ENCODE measurements around the gene IRF3.

Gene IRF3

GRCh38 chr19:49646586-49646985 lies 19.1 kb downstream of the IRF3 start:
- no peaks in the 10 kb centered on the region for H3K4me1 ChIP-seq (ENCODE audit: insufficient read depth, poor library complexity, severe bottlenecking)
- H3K4me3 ChIP-seq (ENCODE audit: severe bottlenecking) = no peak overlapping the region
- TF ChIP-seq CTCF (IDR thresholded peaks at IDR 0.05; ENCODE audit: poor library complexity, severe bottlenecking) = no peak
- no peaks in the 10 kb centered on the region for H3K27me3 ChIP-seq (ENCODE audit: insufficient read depth, poor library complexity, severe bottlenecking)
- H3K9me3 ChIP-seq (ENCODE audit: severe bottlenecking) = no peaks in the 10 kb centered on the region
- H3K36me3 ChIP-seq (ENCODE audit: low read depth) = peaks cover 51% of the 10 kb centered on the region
- ATAC-seq (ENCODE audit: low read depth) (no peak), DNase-seq (ENCODE audit: low spot score) (no peak)
- H3K27ac ChIP-seq (ENCODE audit: poor library complexity, severe bottlenecking) = no peak overlapping the region

- no peak for DNase-seq (ENCODE audit: low spot score)
- Histone ChIP-seq H3K27me3 (ENCODE audit: insufficient read depth, poor library complexity, severe bottlenecking) (no peaks in the 10 kb centered on the region), H3K4me1 (ENCODE audit: insufficient read depth, poor library complexity, severe bottlenecking) (no peaks in the 10 kb centered on the region), H3K27ac (ENCODE audit: poor library complexity, severe bottlenecking) (no peak overlapping the region), H3K36me3 (ENCODE audit: low read depth) (peaks cover 51% of the 10 kb centered on the region), H3K4me3 (ENCODE audit: severe bottlenecking) (no peak overlapping the region), H3K9me3 (ENCODE audit: severe bottlenecking) (no peaks in the 10 kb centered on the region)
- TF ChIP-seq CTCF (IDR thresholded peaks at IDR 0.05; ENCODE audit: poor library complexity, severe bottlenecking) = no peak
- ATAC-seq (ENCODE audit: low read depth) = no peak
These were observed 19.7 kb downstream of the IRF3 start for GRCh38 chr19:49645995-49646394.

- ATAC-seq (ENCODE audit: low read depth) (no peak), DNase-seq (ENCODE audit: low spot score) (peak; percentile 49)
- Histone ChIP-seq H3K36me3 (ENCODE audit: low read depth) (peaks cover 51% of the 10 kb centered on the region), H3K9me3 (ENCODE audit: severe bottlenecking) (no peaks in the 10 kb centered on the region), H3K27ac (ENCODE audit: poor library complexity, severe bottlenecking) (no peak overlapping the region), H3K4me1 (ENCODE audit: insufficient read depth, poor library complexity, severe bottlenecking) (no peaks in the 10 kb centered on the region), H3K4me3 (ENCODE audit: severe bottlenecking) (no peak overlapping the region), H3K27me3 (ENCODE audit: insufficient read depth, poor library complexity, severe bottlenecking) (no peaks in the 10 kb centered on the region)
- no peak for TF ChIP-seq CTCF (IDR thresholded peaks at IDR 0.05; ENCODE audit: poor library complexity, severe bottlenecking)
These were observed 20.1 kb downstream of the IRF3 start for GRCh38 chr19:49645592-49645991.

GRCh38 chr19:49643466-49643865 lies 22.2 kb downstream of the IRF3 start:
- Histone ChIP-seq H3K27ac (ENCODE audit: poor library complexity, severe bottlenecking) (no peak overlapping the region), H3K9me3 (ENCODE audit: severe bottlenecking) (no peaks in the 10 kb centered on the region), H3K4me3 (ENCODE audit: severe bottlenecking) (no peak overlapping the region), H3K27me3 (ENCODE audit: insufficient read depth, poor library complexity, severe bottlenecking) (no peaks in the 10 kb centered on the region), H3K4me1 (ENCODE audit: insufficient read depth, poor library complexity, severe bottlenecking) (no peaks in the 10 kb centered on the region), H3K36me3 (ENCODE audit: low read depth) (peaks cover 38% of the 10 kb centered on the region)
- no peak for DNase-seq (ENCODE audit: low spot score)
- no peak for ATAC-seq (ENCODE audit: low read depth)
- TF ChIP-seq CTCF (IDR thresholded peaks at IDR 0.05; ENCODE audit: poor library complexity, severe bottlenecking) = no peak

DNA sequence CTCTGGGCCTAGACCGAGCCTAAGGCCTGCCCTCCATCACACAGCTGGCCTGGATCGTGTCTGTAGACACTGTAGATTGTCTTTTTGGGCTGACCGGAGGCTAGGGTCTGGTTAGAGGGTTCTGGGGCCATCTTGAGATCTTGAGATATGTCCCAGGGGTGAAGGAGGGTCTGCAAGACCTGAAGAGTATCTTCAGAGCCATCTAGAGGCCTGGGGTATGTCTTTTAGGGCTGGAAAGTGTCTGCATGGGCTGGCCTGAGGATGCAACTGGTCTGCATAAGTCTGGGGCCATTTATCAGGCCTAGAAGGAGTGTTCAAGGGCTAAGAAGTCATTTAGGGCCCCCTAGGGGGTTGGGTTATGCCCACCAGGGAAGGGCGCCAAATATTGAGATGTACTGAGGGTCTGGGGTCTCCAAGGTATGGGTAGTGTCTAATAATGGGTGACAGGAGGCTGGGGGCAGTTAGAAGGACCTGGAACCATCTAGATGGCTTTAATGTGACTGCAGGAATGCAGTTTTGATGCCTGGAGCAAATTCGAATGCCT lies 23.1 kb downstream of the IRF3 start:
- Histone ChIP-seq H3K36me3 (ENCODE audit: low read depth) (peaks cover 29% of the 10 kb centered on the region), H3K4me3 (ENCODE audit: severe bottlenecking) (peak overlapping the region; percentile 76), H3K27me3 (ENCODE audit: insufficient read depth, poor library complexity, severe bottlenecking) (no peaks in the 10 kb centered on the region), H3K4me1 (ENCODE audit: insufficient read depth, poor library complexity, severe bottlenecking) (no peaks in the 10 kb centered on the region), H3K9me3 (ENCODE audit: severe bottlenecking) (no peaks in the 10 kb centered on the region), H3K27ac (ENCODE audit: poor library complexity, severe bottlenecking) (peak overlapping the region; percentile 99)
- no peak for TF ChIP-seq CTCF (IDR thresholded peaks at IDR 0.05; ENCODE audit: poor library complexity, severe bottlenecking)
- no peak for DNase-seq (ENCODE audit: low spot score)
- no peak for ATAC-seq (ENCODE audit: low read depth)
